Neural progenitor cell (in vitro differentiated cells): Measurements from ENCODE around the gene SLC38A8.

ENCODE experiments used
- CTCF ChIP-seq: fragments of 200-600 bp; sonication (generic); IDR thresholded peaks from 2 replicates; pipeline ENCODE4 v1.5.1; 2017; ENCODE audit warnings: antibody characterized with exemption, mild to moderate bottlenecking
- EZH2 ChIP-seq: fragments of 200-600 bp; sonication (generic); IDR thresholded peaks from 2 replicates; pipeline ENCODE4 v1.6.1; 2017; ENCODE audit warnings: antibody characterized with exemption, mild to moderate bottlenecking, moderate library complexity
- EZH2phosphoT487 ChIP-seq: fragments of 200-600 bp; sonication (generic); IDR thresholded peaks from 2 replicates; pipeline ENCODE4 v1.6.1; 2017; ENCODE audit warnings: antibody characterized with exemption

- TF ChIP-seq CTCF (no peak), EZH2 (no peak), EZH2phosphoT487 (no peak)
Measured at GRCh38 chr16:83974475-83974874, 68.1 kb downstream of the SLC38A8 start.
